ENCODE data around the gene TERC.

- no peak for TF ChIP-seq EZH2 (IDR thresholded peaks at IDR 0.05; ENCODE audit: borderline replicate concordance, low read length)
- TF ChIP-seq, protein P1, sequence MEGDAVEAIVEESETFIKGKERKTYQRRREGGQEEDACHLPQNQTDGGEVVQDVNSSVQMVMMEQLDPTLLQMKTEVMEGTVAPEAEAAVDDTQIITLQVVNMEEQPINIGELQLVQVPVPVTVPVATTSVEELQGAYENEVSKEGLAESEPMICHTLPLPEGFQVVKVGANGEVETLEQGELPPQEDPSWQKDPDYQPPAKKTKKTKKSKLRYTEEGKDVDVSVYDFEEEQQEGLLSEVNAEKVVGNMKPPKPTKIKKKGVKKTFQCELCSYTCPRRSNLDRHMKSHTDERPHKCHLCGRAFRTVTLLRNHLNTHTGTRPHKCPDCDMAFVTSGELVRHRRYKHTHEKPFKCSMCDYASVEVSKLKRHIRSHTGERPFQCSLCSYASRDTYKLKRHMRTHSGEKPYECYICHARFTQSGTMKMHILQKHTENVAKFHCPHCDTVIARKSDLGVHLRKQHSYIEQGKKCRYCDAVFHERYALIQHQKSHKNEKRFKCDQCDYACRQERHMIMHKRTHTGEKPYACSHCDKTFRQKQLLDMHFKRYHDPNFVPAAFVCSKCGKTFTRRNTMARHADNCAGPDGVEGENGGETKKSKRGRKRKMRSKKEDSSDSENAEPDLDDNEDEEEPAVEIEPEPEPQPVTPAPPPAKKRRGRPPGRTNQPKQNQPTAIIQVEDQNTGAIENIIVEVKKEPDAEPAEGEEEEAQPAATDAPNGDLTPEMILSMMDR (IDR thresholded peaks at IDR 0.05; ENCODE audit: low read length) = no peak
Measured at GRCh38 chr3:169748670-169749069, 16.2 kb downstream of the TERC start.

Data from OCI-LY1 (cell line).